Smooth muscle cell (in vitro differentiated cells): ENCODE data around the gene HAL. TPM values are rescaled to one million over a fixed set of nuclear protein-coding genes. Genes with fewer than 3 reads are reported as not detected.

Source experiments
- DNase-seq: peaks from one replicate; lab custom pipeline; 2025; ENCODE audit not compliant: unreplicated experiment; lab: John Stamatoyannopoulos, UW
- H2AFZ ChIP-seq: fragments of 200-600 bp; sonication (generic); 2 replicates; pipeline ENCODE4 v1.6.0; 2016; ENCODE audit warnings: antibody characterized with exemption, low read depth, mild to moderate bottlenecking
- H3F3A ChIP-seq: fragments of 200-600 bp; sonication (generic); 2 replicates; pipeline ENCODE4 v1.6.0; 2017; ENCODE audit warnings: antibody characterized with exemption, low read depth
- H3K27ac ChIP-seq: fragments of 200-600 bp; sonication (generic); 2 replicates; pipeline ENCODE4 v1.5.1; 2016; ENCODE audit warnings: low read depth, mild to moderate bottlenecking
- H3K27me3 ChIP-seq: fragments of 200-600 bp; sonication (generic); 2 replicates; pipeline ENCODE4 v1.6.1; 2016; ENCODE audit warnings: low read depth, mild to moderate bottlenecking
- H3K36me3 ChIP-seq: fragments of 200-600 bp; sonication (generic); 2 replicates; pipeline ENCODE4 v1.5.1; 2016; ENCODE audit warnings: low read depth
- H3K4me1 ChIP-seq: fragments of 200-600 bp; sonication (generic); 2 replicates; pipeline ENCODE4 v1.5.1; 2016; ENCODE audit warnings: low read depth
- H3K4me2 ChIP-seq: fragments of 200-600 bp; sonication (generic); 2 replicates; pipeline ENCODE4 v1.6.0; 2016; ENCODE audit warnings: mild to moderate bottlenecking
- H3K4me3 ChIP-seq: fragments of 200-600 bp; sonication (generic); 2 replicates; pipeline ENCODE4 v1.5.1; 2016; ENCODE audit warnings: mild to moderate bottlenecking
- H3K79me2 ChIP-seq: fragments of 200-600 bp; sonication (generic); 2 replicates; pipeline ENCODE4 v1.6.0; 2016; ENCODE audit warnings: low read depth, mild to moderate bottlenecking
- H3K9ac ChIP-seq: fragments of 200-600 bp; sonication (generic); 2 replicates; pipeline ENCODE4 v1.6.0; 2016; ENCODE audit warnings: low read depth
- H3K9me3 ChIP-seq: fragments of 200-600 bp; sonication (generic); replicated peaks from 2 replicates; pipeline ENCODE4 v1.5.1; 2016; ENCODE audit warnings: low read depth
- H4K20me1 ChIP-seq: fragments of 200-600 bp; sonication (generic); 2 replicates; pipeline ENCODE4 v1.6.0; 2016; ENCODE audit warnings: low read depth
- WGBS: methylation state at CpG from one replicate; pipeline ENCODE4 v1.1.7; 2016; ENCODE audit warnings: low lambda C conversion rate; 5-methylcytosine and 5-hydroxymethylcytosine counted together
- polyA plus RNA-seq: library from polyadenylated mRNA; unstranded; fragments of >200 nt; fragmentation: Nextera tagmentation; extraction: Ambion mirVana; gene quantifications from 2 replicates; pipeline ENCODE4 v1.2.1, GENCODE V29; 2016
- total RNA-seq: library from RNA; depleted of rRNA; stranded (reverse); fragments of >200 nt; gene quantifications from 2 replicates; pipeline ENCODE4 v1.2.3, GENCODE V29; 2014
- TF ChIP-seq, protein P1 (sequence below): fragments of 200-600 bp; sonication (generic); IDR thresholded peaks from 2 replicates; pipeline ENCODE4 v1.5.1; 2017; ENCODE audit warnings: borderline replicate concordance, mild to moderate bottlenecking, antibody characterized with exemption; ENCODE audit not compliant: insufficient read depth, poor library complexity, severe bottlenecking

HAL gene
- total and polyA plus RNA-seq, 2 experiments from 2014 or later = 0.31 TPM; not detected in 1

- Histone ChIP-seq H3K9ac (no peak overlapping the region), H3K9me3 (no peaks in the 10 kb centered on the region), H3F3A (no peaks in the 10 kb centered on the region), H3K27me3 (no peaks in the 10 kb centered on the region), H3K36me3 (no peaks in the 10 kb centered on the region), H3K4me1 (no peaks in the 10 kb centered on the region), H4K20me1 (no peaks in the 10 kb centered on the region), H2AFZ (no peak overlapping the region), H3K4me3 (no peak overlapping the region), H3K4me2 (no peak overlapping the region), H3K27ac (no peak overlapping the region), H3K79me2 (no peaks in the 10 kb centered on the region)
- DNase-seq = no peak
- WGBS = 96% methylated on average over 3 of the region's 3 CpGs
- TF ChIP-seq, protein P1, sequence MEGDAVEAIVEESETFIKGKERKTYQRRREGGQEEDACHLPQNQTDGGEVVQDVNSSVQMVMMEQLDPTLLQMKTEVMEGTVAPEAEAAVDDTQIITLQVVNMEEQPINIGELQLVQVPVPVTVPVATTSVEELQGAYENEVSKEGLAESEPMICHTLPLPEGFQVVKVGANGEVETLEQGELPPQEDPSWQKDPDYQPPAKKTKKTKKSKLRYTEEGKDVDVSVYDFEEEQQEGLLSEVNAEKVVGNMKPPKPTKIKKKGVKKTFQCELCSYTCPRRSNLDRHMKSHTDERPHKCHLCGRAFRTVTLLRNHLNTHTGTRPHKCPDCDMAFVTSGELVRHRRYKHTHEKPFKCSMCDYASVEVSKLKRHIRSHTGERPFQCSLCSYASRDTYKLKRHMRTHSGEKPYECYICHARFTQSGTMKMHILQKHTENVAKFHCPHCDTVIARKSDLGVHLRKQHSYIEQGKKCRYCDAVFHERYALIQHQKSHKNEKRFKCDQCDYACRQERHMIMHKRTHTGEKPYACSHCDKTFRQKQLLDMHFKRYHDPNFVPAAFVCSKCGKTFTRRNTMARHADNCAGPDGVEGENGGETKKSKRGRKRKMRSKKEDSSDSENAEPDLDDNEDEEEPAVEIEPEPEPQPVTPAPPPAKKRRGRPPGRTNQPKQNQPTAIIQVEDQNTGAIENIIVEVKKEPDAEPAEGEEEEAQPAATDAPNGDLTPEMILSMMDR = no peak
These were observed 43.4 kb upstream of the HAL start for GRCh38 chr12:96039516-96039915.

- no peak for DNase-seq
- 95% methylated on average over 8 of the region's 8 CpGs for WGBS
These were observed 40.8 kb upstream of the HAL start for GRCh38 chr12:96036765-96037455.

GRCh38 chr12:96035283-96036236 lies 39.4 kb upstream of the HAL start, which contains the start of gene LTA4H:
Gene LTA4H, minus strand, starts transcription at chr12:96035587. Its CDS starts 68 bp downstream, at chr12:96035519.
- peak; percentile 95 for DNase-seq
- 2% methylated on average over 49 of the region's 55 CpGs for WGBS
- Histone ChIP-seq H3K4me1 (peaks cover 18% of the 10 kb centered on the region), H3K79me2 (peaks cover 19% of the 10 kb centered on the region), H3K27ac (peak within 1 kb of the TSS; percentile 32), H4K20me1 (no peaks in the 10 kb centered on the region), H3K36me3 (no peaks in the 10 kb centered on the region), H2AFZ (peak within 1 kb of the TSS; percentile 98), H3F3A (peaks cover 4% of the 10 kb centered on the region), H3K9me3 (no peaks in the 10 kb centered on the region), H3K4me2 (peak within 1 kb of the TSS; percentile 87), H3K9ac (peak within 1 kb of the TSS; percentile 38), H3K27me3 (no peaks in the 10 kb centered on the region), H3K4me3 (peak within 1 kb of the TSS; percentile 87)
- TF ChIP-seq, protein P1 = no peak

More at GRCh38 chr12:96036765-96037455, 40.8 kb upstream of the HAL start:
- Histone ChIP-seq H3K27me3 (no peaks in the 10 kb centered on the region), H4K20me1 (no peaks in the 10 kb centered on the region), H3K79me2 (peaks cover 19% of the 10 kb centered on the region), H2AFZ (no peak overlapping the region), H3K9me3 (no peaks in the 10 kb centered on the region), H3K36me3 (no peaks in the 10 kb centered on the region), H3K4me2 (no peak overlapping the region), H3K4me3 (no peak overlapping the region), H3K27ac (no peak overlapping the region), H3K4me1 (peaks cover 18% of the 10 kb centered on the region), H3F3A (peaks cover 4% of the 10 kb centered on the region), H3K9ac (no peak overlapping the region)
- TF ChIP-seq, protein P1 = no peak
